ENCODE data around the gene IL2RA.
"Not testable (repeated sequence)": the region's sequence is repeated elsewhere in the genome, so short reads cannot be mapped to it uniquely, and the experiment has no call there.

IL2RA gene

DNA sequence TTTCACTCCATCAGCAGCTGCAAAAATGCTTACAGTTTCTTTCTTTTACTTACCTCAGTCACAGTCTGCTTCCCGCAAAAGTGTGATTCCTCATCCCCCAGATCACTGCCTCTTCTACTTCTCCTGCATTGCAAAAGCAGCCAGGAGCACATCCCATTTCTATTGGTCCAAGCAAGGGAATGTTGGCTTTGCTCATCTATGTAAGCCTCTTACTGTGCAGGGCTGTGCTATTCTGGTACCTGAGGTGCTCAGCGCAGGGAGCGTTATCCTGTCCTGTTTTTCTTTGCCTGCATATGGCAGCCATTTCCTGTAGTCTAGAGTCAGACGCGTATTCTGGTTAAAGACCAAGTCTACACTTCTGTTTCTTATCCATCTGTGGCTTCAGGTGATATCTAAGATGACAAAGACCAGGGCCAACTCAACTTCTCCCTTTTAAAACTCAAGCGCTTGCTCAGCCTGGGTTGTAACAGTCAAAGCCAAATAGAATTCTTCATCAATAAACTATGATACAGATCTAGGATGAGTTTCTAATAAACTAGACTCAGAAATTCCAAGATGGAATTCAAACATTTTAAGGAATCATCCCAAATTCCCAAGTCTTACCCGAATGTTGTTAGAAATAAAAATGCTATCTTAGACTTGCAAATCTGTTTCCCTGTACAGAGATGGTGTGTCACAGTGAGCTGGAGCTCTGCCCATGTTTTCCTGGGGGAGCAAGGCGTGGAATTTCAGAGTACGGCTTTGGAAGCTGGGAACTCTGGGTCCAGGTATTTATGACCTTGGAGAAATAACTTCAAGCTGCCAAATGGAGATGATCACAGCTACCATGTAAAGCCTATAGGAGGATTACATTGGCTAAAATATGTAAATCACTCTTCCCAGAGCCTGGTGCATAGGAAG lies 20.6 kb upstream of the IL2RA start:
- no peak for DNase-seq

DNA sequence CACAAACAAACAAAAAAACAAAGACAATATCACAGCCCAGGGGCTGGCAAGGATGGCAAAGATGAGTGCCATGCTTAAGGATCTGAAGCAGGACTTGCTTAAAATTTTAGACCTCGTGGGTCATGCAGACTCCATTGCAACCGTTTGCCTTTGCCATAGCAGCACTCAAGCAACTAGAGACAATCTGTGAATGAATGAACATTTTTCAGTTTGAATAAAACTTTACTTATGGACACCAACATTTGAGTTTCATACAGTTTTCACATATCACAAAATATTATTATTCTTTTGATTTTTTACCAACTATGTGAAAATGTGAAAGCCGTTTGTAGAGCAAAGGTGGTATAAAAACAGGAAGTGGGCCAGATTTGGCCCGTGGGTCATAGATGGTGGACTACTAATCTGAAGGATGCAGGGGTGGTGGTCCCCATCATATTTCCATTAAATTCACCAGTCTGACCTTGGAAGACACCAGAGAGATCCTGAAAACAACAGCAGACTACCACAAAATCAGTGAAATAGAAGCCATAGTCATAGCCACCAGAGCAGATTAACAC lies 18.3 kb upstream of the IL2RA start:
- no peak for DNase-seq

DNA sequence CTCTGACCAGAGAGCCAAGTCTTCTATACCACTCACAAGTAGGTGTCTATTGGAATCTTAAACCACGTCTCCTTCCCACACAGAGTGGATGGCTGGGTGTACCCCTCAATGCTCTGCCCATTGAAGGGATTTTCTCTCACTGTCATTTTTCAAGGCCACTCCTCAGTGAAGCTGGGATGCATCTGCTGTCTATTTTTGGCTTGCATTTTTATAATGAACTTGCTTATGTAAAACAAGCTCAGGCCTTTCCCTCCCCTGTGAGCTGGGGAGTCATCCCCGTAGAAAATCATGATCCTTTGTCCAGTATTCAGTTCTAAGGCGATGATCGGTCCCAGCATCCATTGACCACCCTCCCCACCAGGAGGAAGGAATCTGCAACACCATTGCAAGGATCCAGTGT lies 16.9 kb upstream of the IL2RA start:
- no peak for DNase-seq

DNA sequence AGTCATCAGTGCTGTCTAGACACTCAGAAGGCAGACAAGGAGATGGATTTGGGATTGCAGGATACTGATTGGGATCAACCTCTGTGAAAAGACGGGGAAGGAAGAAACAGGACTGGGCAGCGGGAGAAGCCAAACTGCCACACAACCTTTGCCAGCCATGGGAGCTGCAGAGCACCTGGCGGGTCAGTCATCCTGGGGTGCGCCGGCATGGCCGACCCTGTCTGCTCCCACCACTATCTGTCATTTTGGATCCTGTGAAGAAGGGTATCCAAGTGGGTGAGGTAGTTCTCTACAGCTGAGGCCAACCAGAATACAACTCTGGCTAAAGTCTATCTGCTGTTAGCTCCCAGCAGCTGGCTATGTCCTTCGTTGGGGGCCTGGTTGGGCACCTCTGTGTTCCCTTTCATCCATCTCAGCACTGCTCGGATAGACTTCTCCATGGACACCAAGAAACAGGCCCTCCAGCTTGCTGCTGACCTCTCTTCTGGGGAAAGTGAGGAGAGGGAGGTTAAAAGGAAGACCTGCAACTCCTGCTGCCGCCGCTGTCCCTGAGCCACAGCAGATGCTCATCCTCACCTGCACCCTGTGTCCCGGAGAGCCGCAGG lies 15.0 kb upstream of the IL2RA start:
- no peak for DNase-seq

DNA sequence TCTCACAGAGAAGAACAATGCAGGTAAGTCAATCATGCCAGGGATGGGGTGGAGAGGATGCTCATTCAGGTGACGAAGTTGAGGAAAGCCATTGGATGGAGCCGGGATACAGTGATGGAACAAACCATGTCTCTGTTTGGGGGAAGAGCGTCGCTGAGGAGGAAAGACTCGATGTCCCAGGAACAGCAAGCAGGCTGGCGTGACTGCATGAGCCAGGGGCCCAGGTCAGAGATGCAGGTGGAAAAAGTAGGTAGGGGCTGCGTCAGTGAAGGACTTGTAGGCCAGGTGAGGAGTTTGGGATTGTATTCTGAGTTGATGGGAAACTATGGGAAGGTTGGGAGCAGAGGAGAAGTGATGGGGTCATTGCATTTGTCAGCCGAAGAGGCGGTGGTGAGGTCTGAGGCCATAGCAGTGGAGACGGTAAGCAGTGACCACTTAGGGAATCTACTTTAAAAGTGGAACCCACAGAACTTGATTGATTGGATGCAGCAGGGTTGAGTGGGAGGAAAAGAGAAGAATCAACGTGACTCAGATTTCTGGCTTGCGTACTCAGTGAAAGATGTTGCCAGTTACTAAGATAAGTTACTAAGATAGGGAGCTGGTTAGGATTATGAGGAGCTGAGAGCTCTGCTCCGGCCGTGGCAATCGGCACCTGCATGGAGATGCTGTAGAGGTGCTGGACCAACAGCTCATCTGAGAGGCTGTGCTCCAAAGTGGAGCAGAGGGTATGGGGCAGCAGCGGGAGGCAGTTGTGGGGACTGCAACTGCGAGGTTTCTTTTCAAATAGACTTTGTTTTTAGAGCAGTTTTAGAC lies 12.5 kb upstream of the IL2RA start:
- no peak for DNase-seq

DNA sequence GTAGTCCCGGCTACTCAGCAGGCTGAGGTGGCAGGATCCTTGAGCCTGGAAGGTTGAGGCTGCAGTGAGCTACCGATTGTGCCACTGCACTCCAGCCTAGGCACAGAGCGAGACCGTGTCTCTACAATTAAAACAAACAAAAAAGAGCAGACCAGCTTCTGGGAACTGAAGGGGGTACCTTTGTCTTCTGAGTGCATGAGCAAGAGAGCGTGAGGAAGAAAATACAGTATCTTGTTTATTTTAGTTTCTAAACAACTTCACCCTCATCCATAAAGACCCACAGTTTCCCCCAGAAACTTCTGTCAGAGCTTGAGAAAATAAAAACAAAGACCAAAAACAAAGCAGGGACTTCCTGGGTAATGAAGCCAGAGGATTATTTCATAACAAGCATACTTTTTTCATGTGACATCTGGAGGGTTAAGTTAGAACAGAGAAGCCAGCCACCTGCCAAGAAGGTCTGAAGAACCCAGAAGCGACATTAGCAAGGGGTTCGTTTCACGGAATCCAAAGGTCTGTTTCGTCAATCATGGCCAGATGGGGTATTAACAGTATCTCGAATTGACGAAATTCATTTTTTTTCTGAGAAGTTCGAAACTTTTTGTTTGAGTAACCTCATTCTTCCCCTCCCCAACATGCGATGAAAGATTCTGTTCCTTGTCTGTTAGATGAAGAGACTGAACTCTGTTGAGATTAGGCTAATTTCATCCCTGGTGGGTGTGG lies 10.2 kb upstream of the IL2RA start:
- no peak for DNase-seq

DNA sequence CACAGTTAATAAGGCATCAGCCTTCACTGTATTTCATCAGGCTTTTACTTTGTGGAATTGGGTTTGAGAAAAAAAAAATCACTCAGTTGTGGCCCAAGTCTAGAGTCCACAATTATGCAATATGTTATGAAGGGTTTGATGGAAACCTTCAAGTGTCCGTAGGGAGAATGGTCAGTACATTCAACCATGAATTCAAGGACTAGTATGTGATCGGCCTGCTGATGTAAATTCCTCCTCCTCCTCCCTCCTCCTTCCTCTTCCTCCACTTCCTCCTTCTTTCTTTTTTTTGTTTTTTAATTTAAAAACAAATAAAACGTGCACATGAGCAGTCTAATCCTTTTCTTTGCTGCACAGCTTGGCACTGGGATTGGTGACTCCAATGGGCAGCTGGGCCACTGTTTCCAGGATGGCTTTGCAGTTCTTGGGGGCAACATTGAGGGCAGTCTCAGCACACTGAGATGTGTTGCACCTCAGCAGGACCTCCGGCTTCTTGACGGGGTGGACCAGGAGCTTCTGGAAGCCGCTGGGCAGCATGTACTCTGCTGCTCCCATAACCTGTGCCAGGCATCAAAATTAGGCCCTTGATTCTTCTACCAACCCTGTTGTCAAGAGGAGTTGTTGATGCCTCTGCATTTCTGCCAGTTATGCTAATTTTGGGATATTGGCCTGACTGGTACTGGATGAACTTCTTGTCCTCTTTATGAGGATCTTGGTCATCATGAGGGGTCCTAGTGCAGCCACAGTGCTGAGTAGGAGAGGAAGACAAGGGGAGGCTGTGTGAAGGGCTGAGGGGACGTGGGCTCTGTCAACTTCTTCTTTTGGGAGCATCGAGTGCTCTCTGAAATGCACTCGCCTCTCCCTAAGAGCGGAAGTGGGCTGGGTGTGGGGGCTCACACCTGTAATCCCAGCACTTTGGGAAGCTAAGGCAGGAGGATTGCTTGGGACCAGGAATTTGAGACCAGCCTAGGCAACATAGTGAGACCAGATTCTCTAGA lies 9.3 kb upstream of the IL2RA start:
- DNase-seq = no peak

DNA sequence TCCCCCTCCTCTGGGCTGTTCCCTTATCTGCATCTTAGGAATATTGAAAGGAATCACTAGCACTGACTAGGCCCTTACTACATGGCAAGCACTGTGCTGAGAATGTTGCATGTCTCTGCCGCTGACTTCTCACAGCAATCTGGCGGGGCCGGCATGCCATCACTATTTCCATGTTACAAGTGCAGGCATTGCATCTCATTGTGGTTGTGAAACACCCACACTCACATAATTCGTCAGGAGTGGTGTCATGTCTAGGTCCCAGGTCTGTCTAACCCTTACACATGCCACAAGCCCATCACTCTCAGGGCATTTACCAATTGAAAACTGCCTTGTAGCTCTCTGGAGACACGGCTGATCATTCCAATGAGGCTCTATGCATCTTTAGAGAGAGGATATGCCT lies 8.5 kb upstream of the IL2RA start:
- DNase-seq = no peak

DNA sequence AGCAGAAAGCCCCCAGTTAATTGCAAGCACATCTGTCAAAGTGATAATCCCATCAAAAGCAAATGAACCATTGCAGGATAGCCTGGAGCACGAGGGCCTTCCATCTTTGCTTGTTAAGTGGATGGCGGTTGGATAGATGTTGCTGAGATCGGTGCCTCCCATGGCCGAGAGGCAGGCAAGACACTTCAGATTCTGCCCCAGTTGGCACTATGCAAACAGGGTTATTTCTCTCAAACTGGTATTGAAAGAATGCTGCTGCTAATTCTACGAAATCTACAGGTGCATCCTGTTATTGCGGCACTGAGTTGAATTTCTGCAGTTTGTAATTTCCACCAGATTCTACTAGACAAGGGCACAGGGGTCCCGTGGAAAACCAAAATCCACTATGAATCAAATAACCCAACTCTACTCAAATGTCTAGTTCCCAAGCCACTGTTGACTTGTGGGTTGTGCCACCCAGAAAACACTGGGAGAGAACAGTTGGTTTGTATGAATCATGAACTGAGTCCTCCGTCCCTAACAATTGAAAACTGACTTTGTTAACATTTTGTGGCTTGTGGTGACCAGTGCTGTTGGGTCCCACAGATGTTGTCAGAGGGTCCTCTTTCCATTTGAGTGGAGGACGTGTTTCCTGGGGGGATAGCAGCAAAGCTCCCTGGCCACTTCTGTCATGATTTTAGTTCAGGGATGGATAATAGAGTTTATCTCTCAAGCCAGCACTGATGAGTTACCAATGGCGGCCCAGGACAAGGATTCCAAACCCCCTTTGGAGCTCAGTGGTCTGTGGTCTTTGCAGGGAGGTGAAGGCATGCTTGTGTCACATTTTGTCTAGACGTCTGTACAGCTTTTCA lies 7.1 kb upstream of the IL2RA start:
- no peak for DNase-seq

DNA sequence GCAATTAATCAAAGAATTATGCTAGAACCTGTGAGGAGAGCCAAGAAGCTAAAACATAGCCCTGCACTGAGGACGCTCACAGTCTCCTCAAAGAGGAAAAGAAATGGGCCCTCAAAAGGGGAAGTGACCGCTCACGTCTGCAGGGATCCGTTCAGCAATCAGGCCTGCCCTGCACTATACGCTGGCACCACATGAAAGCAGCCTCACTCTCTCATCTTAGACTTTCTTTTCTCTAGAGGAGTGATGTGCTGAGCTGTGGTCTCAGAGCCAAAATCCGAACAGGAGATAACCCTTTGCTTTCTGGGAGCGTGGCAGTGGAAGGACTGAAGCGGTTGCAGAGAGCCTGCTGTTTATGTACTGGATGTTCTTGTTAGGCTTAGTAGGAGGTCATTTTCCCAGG lies 6.3 kb upstream of the IL2RA start:
- DNase-seq = no peak

DNA sequence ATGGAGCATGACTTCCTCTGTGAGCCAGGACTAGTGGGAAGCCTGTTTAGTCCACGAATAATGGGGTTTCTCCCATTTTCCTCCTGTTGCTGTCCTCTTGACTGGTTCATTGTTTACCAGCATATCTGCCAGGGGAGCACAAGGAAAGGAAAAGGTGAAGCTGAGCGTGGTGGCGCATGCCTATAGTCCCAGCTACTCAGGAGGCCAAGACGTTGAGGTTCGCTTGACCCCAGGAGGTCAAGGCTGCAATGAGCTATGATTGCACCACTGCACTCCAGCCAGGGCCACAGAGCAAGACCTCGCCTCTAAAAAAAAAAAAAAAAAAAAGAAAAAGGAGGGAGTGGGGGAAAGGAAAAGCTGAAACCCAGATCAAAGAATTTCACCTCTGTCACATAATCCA lies 5.8 kb upstream of the IL2RA start:
- no peak for DNase-seq

DNA sequence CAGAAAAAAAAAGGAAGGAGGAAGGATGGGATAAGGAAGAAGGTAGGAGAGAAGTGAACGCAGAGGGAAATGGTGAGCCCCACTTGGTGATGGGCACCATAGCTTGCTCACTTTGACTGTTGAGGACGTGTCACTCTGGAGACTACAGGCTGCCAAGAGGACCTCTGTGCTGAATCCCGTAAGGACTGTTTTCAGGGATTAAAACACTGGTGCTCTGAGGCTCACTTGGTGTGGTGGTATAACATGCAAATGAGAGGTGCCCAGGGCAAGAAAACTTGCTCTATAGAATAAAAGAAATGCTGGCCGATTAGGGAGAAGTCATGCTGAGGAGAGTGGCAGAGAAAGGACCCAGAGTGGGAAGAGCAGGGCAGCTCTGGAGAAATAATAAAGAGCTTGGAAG lies 5.3 kb upstream of the IL2RA start:
- DNase-seq = no peak

DNA sequence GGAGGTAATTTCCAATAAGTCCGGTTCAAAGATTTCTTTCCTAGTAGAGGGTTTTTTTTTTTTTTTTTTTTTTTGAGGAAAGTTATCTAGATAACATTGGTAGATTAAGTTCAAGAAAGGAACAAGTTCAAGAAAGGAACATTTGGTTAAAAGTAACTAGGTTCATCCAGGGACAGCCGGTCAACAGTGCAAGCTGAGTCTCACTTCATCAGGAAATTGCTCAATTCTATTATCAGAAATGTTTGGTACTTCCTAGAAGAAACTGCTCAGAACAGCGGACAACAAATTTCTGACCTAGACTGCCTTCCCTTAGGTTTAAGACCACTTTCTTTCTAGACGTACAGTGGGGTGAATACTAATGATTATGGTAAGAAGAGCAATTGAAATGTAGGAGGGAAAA lies 3.7 kb upstream of the IL2RA start:
- no peak for DNase-seq

DNA sequence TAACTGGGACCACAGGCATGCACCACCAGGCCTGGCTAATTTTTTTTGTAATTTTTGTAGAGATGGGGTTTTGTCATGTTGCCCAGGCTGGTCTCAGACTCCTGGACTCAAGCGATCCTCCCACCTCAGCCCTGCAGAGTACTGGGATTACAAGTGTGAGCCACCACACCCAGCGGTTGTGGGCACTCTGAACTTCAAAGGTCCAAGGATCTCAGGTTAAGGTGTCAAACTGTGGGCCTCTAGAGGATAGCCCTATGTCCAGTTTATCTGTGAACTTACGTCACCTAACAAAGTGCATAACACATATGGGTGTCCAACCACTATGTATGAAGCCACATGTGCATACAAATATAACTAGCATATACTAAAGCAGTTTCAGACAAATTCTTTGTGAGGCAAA lies 3.2 kb upstream of the IL2RA start:
- DNase-seq = no peak

DNA sequence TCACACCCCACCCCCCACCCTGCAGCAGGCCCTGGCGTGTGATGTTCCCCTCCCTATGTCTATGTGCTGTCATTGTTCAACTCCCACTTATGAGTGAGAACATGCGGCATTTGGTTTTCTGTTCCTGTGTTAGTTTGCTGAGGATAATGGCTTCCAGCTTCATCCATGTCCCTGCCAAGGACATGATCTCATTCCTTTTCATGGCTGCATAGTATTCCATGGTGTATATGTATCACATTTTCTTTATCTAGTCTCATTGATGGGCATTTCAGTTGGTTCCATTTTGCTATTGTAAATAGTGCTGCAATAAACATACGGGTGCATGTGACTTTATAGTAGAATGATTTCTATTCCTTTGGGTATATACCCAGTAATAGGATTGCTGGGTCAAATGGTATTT lies 2.6 kb upstream of the IL2RA start:
- DNase-seq = not testable (repeated sequence)

DNA sequence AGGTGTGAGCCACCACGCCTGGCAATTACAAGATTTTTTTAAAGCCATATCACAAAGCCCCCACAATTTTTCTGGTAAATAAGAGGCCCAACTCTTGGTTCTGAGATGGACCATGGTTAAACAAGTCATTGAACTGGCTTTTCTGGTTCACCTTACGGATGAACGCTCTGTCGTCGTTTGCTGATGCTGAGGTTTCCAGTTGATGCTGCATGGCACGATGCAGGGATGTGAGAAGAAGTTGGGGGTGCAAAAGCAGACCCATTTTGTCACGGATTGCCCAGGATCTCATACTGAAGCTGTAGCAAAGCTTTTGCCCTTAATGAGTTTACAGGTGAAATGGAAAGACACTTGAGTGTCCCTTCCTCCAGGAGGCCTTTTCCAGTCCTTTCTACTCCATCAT lies 2.0 kb upstream of the IL2RA start:
- DNase-seq = no peak

DNA sequence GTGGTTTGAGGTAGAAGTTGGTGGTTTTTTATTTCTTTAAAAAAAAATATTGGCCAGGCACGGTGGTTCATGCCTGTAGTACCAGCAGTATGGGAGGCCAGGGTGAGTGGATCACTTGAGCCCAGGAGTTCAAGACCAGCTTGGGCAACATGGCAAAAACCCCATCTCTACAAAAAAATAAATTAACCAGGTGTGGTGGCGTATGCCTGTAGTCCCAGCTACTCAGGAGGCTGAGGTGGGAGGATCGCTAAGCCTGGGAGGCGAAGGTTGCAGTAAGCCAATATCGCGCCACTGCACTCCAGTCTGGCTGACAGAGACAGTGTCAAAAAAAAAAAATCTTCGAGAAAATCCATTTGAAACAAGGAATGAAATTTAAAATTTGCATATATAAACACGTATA lies 1.1 kb downstream of the IL2RA start:
- no peak for DNase-seq

DNA sequence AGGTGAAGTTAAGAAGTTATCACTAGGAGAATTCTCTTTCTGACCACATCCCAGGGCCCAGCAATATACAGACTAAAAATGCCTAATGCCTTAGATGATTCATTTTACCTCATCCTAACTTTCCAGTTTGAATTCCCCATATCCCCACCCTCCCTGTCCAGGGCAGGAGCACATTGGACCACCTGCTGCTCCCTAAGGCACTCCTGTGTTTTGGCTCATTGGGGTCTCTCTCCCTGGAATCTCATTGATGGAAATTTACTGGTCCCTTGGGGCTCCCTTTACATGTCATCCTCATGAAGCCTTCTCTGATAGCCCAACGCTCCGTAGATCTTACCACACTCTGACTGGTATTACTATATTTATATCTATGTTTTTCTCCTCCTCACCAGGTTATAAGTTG lies 2.7 kb downstream of the IL2RA start:
- no peak for DNase-seq

DNA sequence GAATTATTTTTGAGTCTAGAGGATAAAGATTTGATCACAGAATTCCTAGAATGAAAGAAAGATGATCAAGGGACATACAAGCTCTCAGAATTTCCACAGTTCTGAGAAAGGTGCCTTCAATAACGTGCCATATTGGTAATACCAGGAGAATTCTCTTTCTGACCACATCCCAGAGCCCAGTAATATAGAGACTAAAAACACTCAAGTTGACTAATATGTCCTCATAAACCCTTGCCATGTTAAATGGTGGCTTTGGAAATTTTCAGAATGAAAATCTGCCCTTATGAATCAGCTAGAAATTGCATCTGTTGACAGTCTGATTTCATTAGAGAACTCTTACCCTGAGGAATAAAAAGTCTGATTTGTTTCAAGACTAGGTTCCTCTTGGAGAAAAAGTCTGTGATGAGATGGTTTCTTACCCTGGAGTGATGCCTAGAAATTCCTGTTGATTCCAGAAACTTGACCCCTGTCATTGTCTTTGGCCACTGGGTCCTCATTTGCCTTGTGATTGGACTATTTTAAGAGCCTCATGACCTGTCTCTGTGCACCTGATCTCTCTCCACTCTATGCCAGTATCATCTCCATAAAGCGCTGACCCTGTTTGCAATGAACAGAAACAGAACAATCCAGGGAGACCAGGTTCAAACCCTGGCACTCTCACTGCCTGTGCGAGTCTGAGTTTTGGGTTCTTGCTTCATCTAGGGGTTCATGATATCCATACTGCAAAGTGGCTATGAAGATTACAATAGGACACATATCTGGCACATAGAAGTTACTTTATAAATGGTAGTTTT lies 3.3 kb downstream of the IL2RA start:
- no peak for DNase-seq
